Lower lobe of right lung (tissue), 2 donors: ENCODE measurements around the gene ARL10. TPM values are rescaled to one million over a fixed set of nuclear protein-coding genes. Genes with fewer than 3 reads are reported as not detected.

Experiments used
- ATAC-seq, 2 donors: fragments of 200-7000 bp; cut with Tn5 transposase; one replicate each; pipeline ENCODE4 v1.9.1; 2020 to 2022; ENCODE audit warnings: mild to moderate bottlenecking in 2 of 2, moderate library complexity in 2 of 2
- DNase-seq: peaks from one replicate; pipeline ENCODE4 v3.0.0-alpha.2; 2020
- H3K27ac ChIP-seq: fragments of 200-600 bp; one replicate; pipeline ENCODE4 v1.8.0; 2022
- H3K27me3 ChIP-seq: fragments of 200-600 bp; one replicate; pipeline ENCODE4 v1.8.0; 2022; ENCODE audit warnings: low read depth
- H3K36me3 ChIP-seq: fragments of 200-600 bp; one replicate; pipeline ENCODE4 v1.8.0; 2022; ENCODE audit warnings: mild to moderate bottlenecking
- H3K4me1 ChIP-seq: fragments of 200-600 bp; one replicate; pipeline ENCODE4 v1.8.0; 2022
- H3K4me3 ChIP-seq: fragments of 200-600 bp; one replicate; pipeline ENCODE4 v1.8.0; 2022; ENCODE audit warnings: mild to moderate bottlenecking
- H3K9me3 ChIP-seq: fragments of 200-600 bp; one replicate; pipeline ENCODE4 v1.8.0; 2022
- CTCF ChIP-seq: fragments of 200-600 bp; IDR thresholded peaks from one replicate; pipeline ENCODE4 v1.8.0; 2022; ENCODE audit warnings: antibody characterized with exemption, mild to moderate bottlenecking
- intact Hi-C: fragments of 100-400 bp; cut with DNase I; formaldehyde crosslinking; loops from one replicate; pipeline ENCODE4 v1.11.0; 2022
- total RNA-seq: library from RNA; stranded (reverse); fragmentation: NEBNext Ultra II Directional; extraction: Animal tissue kit (Norgen Biotek cat#: 25700); gene quantifications from one replicate; pipeline ENCODE4 v1.2.1, GENCODE V29; 2021
- donor health status: DM: no; HTN: yes; CAD: no; lungs with severe emphysema.

The ARL10 gene
- total RNA-seq, 1 donor from 2014 or later: 5.4 TPM

GRCh38 chr5:176356179-176356566 is 9.1 kb upstream of the ARL10 start:
- Histone ChIP-seq H3K27me3 (no peaks in the 10 kb centered on the region), H3K27ac (no peak overlapping the region), H3K36me3 (peaks cover 81% of the 10 kb centered on the region), H3K4me3 (no peak overlapping the region), H3K9me3 (no peaks in the 10 kb centered on the region), H3K4me1 (peaks cover 17% of the 10 kb centered on the region)
- no peak for DNase-seq
- intact Hi-C loops: no loop called here
- no peak for TF ChIP-seq CTCF
- ATAC-seq: no peak

GRCh38 chr5:176359658-176360057 is 5.6 kb upstream of the ARL10 start:
- no peak for TF ChIP-seq CTCF
- Histone ChIP-seq H3K27me3 (no peaks in the 10 kb centered on the region), H3K36me3 (peaks cover 46% of the 10 kb centered on the region), H3K9me3 (no peaks in the 10 kb centered on the region), H3K4me1 (peaks cover 25% of the 10 kb centered on the region), H3K27ac (no peak overlapping the region), H3K4me3 (no peak overlapping the region)
- DNase-seq: no peak
- intact Hi-C loops: no loop called here
- no peak for ATAC-seq

DNA sequence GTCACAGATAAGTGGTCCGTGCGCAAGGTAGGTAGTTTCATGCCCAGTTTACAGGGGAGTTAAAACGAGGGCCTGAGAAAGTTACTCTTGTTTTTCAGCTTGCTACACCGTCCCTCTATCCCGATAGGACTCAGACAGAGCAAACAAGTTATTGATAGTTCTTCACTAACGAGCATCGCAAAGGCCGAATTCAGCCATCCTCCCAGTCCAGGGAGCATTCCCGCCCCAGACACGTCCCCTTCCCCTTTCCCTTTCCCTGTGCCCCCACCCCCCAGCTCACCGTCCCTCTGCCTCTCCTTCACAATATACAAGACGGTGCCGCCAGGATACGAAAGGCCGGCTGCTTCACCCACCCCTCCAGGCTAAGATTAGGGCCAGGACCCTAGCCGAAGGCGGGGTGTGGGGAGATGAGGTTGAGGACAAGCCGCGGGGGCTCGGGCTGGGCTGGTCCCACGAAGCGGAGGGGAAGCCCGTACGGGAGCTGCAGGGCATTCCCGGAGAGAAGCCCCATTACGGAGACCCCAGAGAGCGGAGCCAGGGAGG is 4.3 kb upstream of the ARL10 start:
- peak overlapping the region; percentile 94 for H3K4me3 ChIP-seq
- no peak for TF ChIP-seq CTCF
- DNase-seq: no peak
- intact Hi-C loops: no loop called here
- H3K9me3 ChIP-seq: no peaks in the 10 kb centered on the region
- ATAC-seq: peak; percentile 10 to 20
- H3K27ac ChIP-seq: peak overlapping the region; percentile 83
- peaks cover 31% of the 10 kb centered on the region for H3K4me1 ChIP-seq
- H3K36me3 ChIP-seq: peaks cover 33% of the 10 kb centered on the region
- no peaks in the 10 kb centered on the region for H3K27me3 ChIP-seq

- Histone ChIP-seq H3K27ac (peak within 1 kb of the TSS; percentile 83), H3K4me3 (peak within 1 kb of the TSS; percentile 94), H3K4me1 (peaks cover 36% of the 10 kb centered on the region), H3K36me3 (peaks cover 26% of the 10 kb centered on the region), H3K27me3 (no peaks in the 10 kb centered on the region), H3K9me3 (no peaks in the 10 kb centered on the region)
- DNase-seq (peak; percentile 98), ATAC-seq (peak; percentile 98)
- peak; percentile 34 for TF ChIP-seq CTCF
- intact Hi-C loops: no loop called here
These were observed 3.7 kb upstream of the ARL10 start, which contains the start of gene KIAA1191 for GRCh38 chr5:176361437-176362232. KIAA1191 (minus strand) TSS chr5:176361764; CDS start chr5:176359508, 2,256 bp downstream.

DNA sequence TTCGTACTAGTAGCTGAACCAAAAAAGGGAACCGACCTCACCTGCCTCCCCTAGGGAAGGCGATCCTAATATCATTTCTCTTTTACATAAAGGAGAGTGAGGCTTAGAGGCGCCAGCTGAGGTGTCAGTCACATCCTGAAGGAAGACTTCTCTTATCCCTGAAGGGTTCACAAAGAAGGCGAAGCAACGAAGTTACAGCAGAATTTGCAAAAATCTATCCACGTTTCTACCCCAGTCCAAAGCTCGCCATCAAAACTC is 3.1 kb upstream of the ARL10 start:
- H3K4me1 ChIP-seq: peaks cover 36% of the 10 kb centered on the region
- H3K36me3 ChIP-seq: peaks cover 21% of the 10 kb centered on the region
- intact Hi-C loops: no loop called here
- no peak for ATAC-seq
- peak overlapping the region; percentile 83 for H3K27ac ChIP-seq
- no peak for DNase-seq
- no peaks in the 10 kb centered on the region for H3K27me3 ChIP-seq
- no peak for TF ChIP-seq CTCF
- H3K9me3 ChIP-seq: no peaks in the 10 kb centered on the region
- peak overlapping the region; percentile 94 for H3K4me3 ChIP-seq
